Mesenchymal stem cell (in vitro differentiated cells and primary cell): Measurements from ENCODE around the gene MARK1.

Experiments used
- DNase-seq: peaks from one replicate; pipeline ENCODE4 v3.0.0-alpha.2; 2013
- H2AFZ ChIP-seq: one replicate; pipeline ENCODE4 v1.6.1; 2013; ENCODE audit warnings: low read depth, mild to moderate bottlenecking, control low read depth, inconsistent platforms, low read length, moderate library complexity
- H2AK5ac ChIP-seq: 2 replicates; pipeline ENCODE4 v1.6.1; 2013; ENCODE audit warnings: low read length, moderate library complexity, mild to moderate bottlenecking, inconsistent platforms; ENCODE audit not compliant: severe bottlenecking
- H2BK120ac ChIP-seq: one replicate; pipeline ENCODE4 v1.6.1; 2013; ENCODE audit warnings: low read depth, mild to moderate bottlenecking, inconsistent platforms, low read length, moderate library complexity
- H2BK12ac ChIP-seq, 2 experiments: one replicate each; pipeline ENCODE4 v1.6.1; 2013; ENCODE audit warnings: inconsistent platforms in 2 of 2, low read length in 2 of 2, mild to moderate bottlenecking in 2 of 2, moderate library complexity in 2 of 2, control low read depth in 1 of 2
- H2BK15ac ChIP-seq: one replicate; pipeline ENCODE4 v1.6.1; 2013; ENCODE audit warnings: mild to moderate bottlenecking, low read depth, inconsistent platforms; ENCODE audit not compliant: poor library complexity, severe bottlenecking
- H2BK5ac ChIP-seq: 2 replicates; pipeline ENCODE4 v1.6.1; 2013; ENCODE audit warnings: low read depth, mild to moderate bottlenecking, low read length, control low read depth, inconsistent platforms; ENCODE audit not compliant: poor library complexity, severe bottlenecking
- H3K14ac ChIP-seq, 2 experiments: one replicate each; pipeline ENCODE4 v1.6.1; 2013; ENCODE audit warnings: inconsistent platforms in 2 of 2, low read length in 2 of 2, control low read depth in 1 of 2, mild to moderate bottlenecking in 1 of 2, moderate library complexity in 1 of 2
- H3K18ac ChIP-seq, 2 experiments: one replicate each; pipeline ENCODE4 v1.6.1; 2013; ENCODE audit warnings: inconsistent platforms in 2 of 2, low read length in 2 of 2, control low read depth in 1 of 2, low read depth in 1 of 2, mild to moderate bottlenecking in 1 of 2
- H3K23ac ChIP-seq, 2 experiments: one replicate each; pipeline ENCODE4 v1.6.1; 2013; ENCODE audit warnings: inconsistent platforms in 2 of 2, low read length in 2 of 2, mild to moderate bottlenecking in 2 of 2, moderate library complexity in 2 of 2, control low read depth in 1 of 2
- H3K27ac ChIP-seq: 2 replicates; pipeline ENCODE4 v1.5.1; 2013; ENCODE audit warnings: mild to moderate bottlenecking, moderate library complexity, low read length, control low read depth, inconsistent platforms; ENCODE audit not compliant: poor library complexity, severe bottlenecking
- H3K27me3 ChIP-seq, 2 experiments: 2 replicates each; pipeline versions ENCODE4 v1.6.1 to v1.7.0; 2013; ENCODE audit warnings: low read length in 2 of 2, mild to moderate bottlenecking in 2 of 2, moderate library complexity in 2 of 2, control low read depth in 1 of 2, inconsistent platforms in 1 of 2; ENCODE audit not compliant: control insufficient read depth in 1 of 2, insufficient read depth in 1 of 2
- H3K36me3 ChIP-seq, 2 experiments: 2 replicates each; pipeline versions ENCODE4 v1.6.1 to v1.7.0; 2013; ENCODE audit warnings: low read length in 2 of 2, control low read depth in 1 of 2, inconsistent platforms in 1 of 2, low read depth in 1 of 2, mild to moderate bottlenecking in 1 of 2; ENCODE audit not compliant: insufficient read depth in 2 of 2, control insufficient read depth in 1 of 2
- H3K4ac ChIP-seq, 2 experiments: one replicate each; pipeline ENCODE4 v1.6.1; 2013; ENCODE audit warnings: inconsistent platforms in 2 of 2, low read length in 2 of 2, mild to moderate bottlenecking in 2 of 2, moderate library complexity in 2 of 2, control low read depth in 1 of 2, low read depth in 1 of 2
- H3K4me1 ChIP-seq: 2 replicates; pipeline ENCODE4 v1.6.1; 2013; ENCODE audit warnings: low read depth, low read length, control low read depth; ENCODE audit not compliant: control insufficient read depth, insufficient read depth
- H3K4me2 ChIP-seq: 2 replicates; pipeline ENCODE4 v1.6.1; 2013; ENCODE audit warnings: low read length, mild to moderate bottlenecking, inconsistent platforms; ENCODE audit not compliant: poor library complexity, severe bottlenecking
- H3K4me3 ChIP-seq, 2 experiments: 2 replicates each; pipeline versions ENCODE4 v1.5.1 to v1.7.0; 2013; ENCODE audit warnings: low read length in 2 of 2, mild to moderate bottlenecking in 2 of 2, control low read depth in 1 of 2, low read depth in 1 of 2; ENCODE audit not compliant: insufficient read depth in 1 of 2
- H3K79me1 ChIP-seq: replicated peaks from 2 replicates; pipeline ENCODE4 v1.6.1; 2013; ENCODE audit warnings: mild to moderate bottlenecking, control low read depth, low read length, inconsistent platforms; ENCODE audit not compliant: poor library complexity, severe bottlenecking
- H3K9ac ChIP-seq: 2 replicates; pipeline ENCODE4 v1.7.0; 2013; ENCODE audit warnings: mild to moderate bottlenecking, low read length, moderate library complexity
- H3K9me3 ChIP-seq: 2 replicates; pipeline ENCODE4 v1.7.0; 2013; ENCODE audit warnings: mild to moderate bottlenecking, low read length; ENCODE audit not compliant: control insufficient read depth
- H4K8ac ChIP-seq: one replicate; pipeline ENCODE4 v1.6.1; 2013; ENCODE audit warnings: inconsistent platforms, mild to moderate bottlenecking, low read length, moderate library complexity
- H4K91ac ChIP-seq: one replicate; pipeline ENCODE4 v1.6.1; 2013; ENCODE audit warnings: mild to moderate bottlenecking, low read length, inconsistent platforms
- WGBS: methylation state at CpG from one replicate; pipeline ENCODE4 v1.1.7; 2013; ENCODE audit warnings: mixed read lengths; 5-methylcytosine and 5-hydroxymethylcytosine counted together

MARK1 gene

GRCh38 chr1:220577926-220578325 is 50.0 kb downstream of the MARK1 start:
- Histone ChIP-seq H3K36me3 (no peaks in the 10 kb centered on the region), H3K4me1 (no peaks in the 10 kb centered on the region), H3K27me3 (no peaks in the 10 kb centered on the region), H2BK15ac (no peak overlapping the region), H3K79me1 (peaks cover 1% of the 10 kb centered on the region), H3K18ac (no peak overlapping the region), H4K8ac (no peak overlapping the region), H2AFZ (no peak overlapping the region), H3K9ac (no peak overlapping the region), H3K4me3 (no peak overlapping the region), H3K23ac (no peak overlapping the region), H3K4ac (no peak overlapping the region), H2BK5ac (no peak overlapping the region), H2BK120ac (no peak overlapping the region), H3K4me2 (no peak overlapping the region), H3K9me3 (peaks cover 20% of the 10 kb centered on the region), H2BK12ac (no peak overlapping the region), H3K27ac (no peak overlapping the region), H3K14ac (no peak overlapping the region), H4K91ac (no peak overlapping the region), H2AK5ac (no peak overlapping the region)
- WGBS: no CpG with 5 or more reads among the region's 1 CpG
- no peak for DNase-seq

DNA sequence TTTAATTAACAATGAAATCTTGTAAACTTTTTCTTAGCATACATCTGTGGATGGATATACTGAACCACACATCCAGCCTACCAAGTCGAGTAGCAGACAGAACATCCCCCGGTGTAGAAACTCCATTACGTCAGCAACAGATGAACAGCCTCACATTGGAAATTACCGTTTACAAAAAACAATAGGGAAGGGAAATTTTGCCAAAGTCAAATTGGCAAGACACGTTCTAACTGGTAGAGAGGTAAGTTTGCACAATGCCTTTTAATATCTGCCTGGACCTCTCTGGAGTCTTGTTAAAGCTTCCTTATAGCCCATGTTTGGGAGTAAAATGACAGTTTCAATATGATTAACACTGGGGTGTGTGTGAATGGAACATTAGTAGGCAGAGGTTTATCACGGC is 51.4 kb downstream of the MARK1 start:
- H3K4me3 ChIP-seq: no peak overlapping the region
- no peak overlapping the region for H3K27ac ChIP-seq
- DNase-seq: no peak
- no peak overlapping the region for H3K23ac ChIP-seq
- no peaks in the 10 kb centered on the region for H3K4me1 ChIP-seq
- peaks cover under 1% of the 10 kb centered on the region for H3K79me1 ChIP-seq
- H3K4ac ChIP-seq: no peak overlapping the region
- H2AFZ ChIP-seq: no peak overlapping the region
- H2BK15ac ChIP-seq: no peak overlapping the region
- H2BK5ac ChIP-seq: no peak overlapping the region
- H3K4me2 ChIP-seq: no peak overlapping the region
- no peak overlapping the region for H2BK120ac ChIP-seq
- 97% methylated on average over 5 of the region's 6 CpGs for WGBS
- H3K9me3 ChIP-seq: peaks cover 11% of the 10 kb centered on the region
- H4K8ac ChIP-seq: no peak overlapping the region
- no peaks in the 10 kb centered on the region for H3K36me3 ChIP-seq
- no peak overlapping the region for H4K91ac ChIP-seq
- H3K14ac ChIP-seq: no peak overlapping the region
- no peak overlapping the region for H2BK12ac ChIP-seq
- no peak overlapping the region for H3K9ac ChIP-seq
- no peaks in the 10 kb centered on the region for H3K27me3 ChIP-seq
- no peak overlapping the region for H2AK5ac ChIP-seq
- H3K18ac ChIP-seq: no peak overlapping the region

DNA sequence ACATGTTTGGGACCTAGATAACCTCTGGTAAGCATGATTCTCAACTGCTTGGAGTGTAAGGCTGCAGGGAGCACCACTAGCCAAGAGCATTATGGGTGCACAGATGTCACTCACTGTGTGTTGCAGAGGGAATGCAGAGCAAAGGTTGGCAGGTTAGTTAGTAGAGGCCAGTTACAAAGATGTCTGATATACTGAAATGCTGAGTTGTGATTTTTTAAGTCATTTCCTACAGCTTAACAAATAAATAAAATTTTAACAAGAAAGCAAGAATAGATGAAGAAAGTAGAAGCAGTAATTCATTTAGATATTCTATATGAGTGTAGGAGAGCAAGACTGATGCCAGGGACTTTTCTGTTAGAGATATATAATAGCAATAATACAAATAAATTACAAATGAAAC is 64.8 kb downstream of the MARK1 start:
- no peak overlapping the region for H3K23ac ChIP-seq
- no peak overlapping the region for H3K27ac ChIP-seq
- H2AFZ ChIP-seq: no peak overlapping the region
- H2BK120ac ChIP-seq: no peak overlapping the region
- H3K4ac ChIP-seq: no peak overlapping the region
- H3K79me1 ChIP-seq: no peaks in the 10 kb centered on the region
- H4K91ac ChIP-seq: no peak overlapping the region
- no peaks in the 10 kb centered on the region for H3K36me3 ChIP-seq
- no peak overlapping the region for H3K14ac ChIP-seq
- no peaks in the 10 kb centered on the region for H3K27me3 ChIP-seq
- no peak overlapping the region for H2BK15ac ChIP-seq
- H2AK5ac ChIP-seq: no peak overlapping the region
- no peak overlapping the region for H4K8ac ChIP-seq
- H3K4me2 ChIP-seq: no peak overlapping the region
- no peaks in the 10 kb centered on the region for H3K4me1 ChIP-seq
- H3K9me3 ChIP-seq: no peaks in the 10 kb centered on the region
- no peak overlapping the region for H3K4me3 ChIP-seq
- H3K18ac ChIP-seq: no peak overlapping the region
- H2BK5ac ChIP-seq: no peak overlapping the region
- H2BK12ac ChIP-seq: no peak overlapping the region
- DNase-seq: no peak
- H3K9ac ChIP-seq: no peak overlapping the region

GRCh38 chr1:220594356-220594755 is 66.4 kb downstream of the MARK1 start:
- no peak overlapping the region for H2AK5ac ChIP-seq
- H3K9ac ChIP-seq: no peak overlapping the region
- no peak overlapping the region for H3K27ac ChIP-seq
- H3K9me3 ChIP-seq: no peaks in the 10 kb centered on the region
- H3K18ac ChIP-seq: no peak overlapping the region
- H2BK120ac ChIP-seq: no peak overlapping the region
- H3K4ac ChIP-seq: no peak overlapping the region
- no peak overlapping the region for H3K4me3 ChIP-seq
- no peaks in the 10 kb centered on the region for H3K27me3 ChIP-seq
- H3K79me1 ChIP-seq: no peaks in the 10 kb centered on the region
- no peak overlapping the region for H3K4me2 ChIP-seq
- H2BK12ac ChIP-seq: no peak overlapping the region
- no peak overlapping the region for H2AFZ ChIP-seq
- H4K8ac ChIP-seq: no peak overlapping the region
- 88% methylated on average over 4 of the region's 4 CpGs for WGBS
- no peaks in the 10 kb centered on the region for H3K4me1 ChIP-seq
- H4K91ac ChIP-seq: no peak overlapping the region
- H3K23ac ChIP-seq: no peak overlapping the region
- H2BK5ac ChIP-seq: no peak overlapping the region
- H3K14ac ChIP-seq: no peak overlapping the region
- H3K36me3 ChIP-seq: no peaks in the 10 kb centered on the region
- H2BK15ac ChIP-seq: no peak overlapping the region
- no peak for DNase-seq
